Measurements from ENCODE around the gene RAD23B.

Gene RAD23B

DNA sequence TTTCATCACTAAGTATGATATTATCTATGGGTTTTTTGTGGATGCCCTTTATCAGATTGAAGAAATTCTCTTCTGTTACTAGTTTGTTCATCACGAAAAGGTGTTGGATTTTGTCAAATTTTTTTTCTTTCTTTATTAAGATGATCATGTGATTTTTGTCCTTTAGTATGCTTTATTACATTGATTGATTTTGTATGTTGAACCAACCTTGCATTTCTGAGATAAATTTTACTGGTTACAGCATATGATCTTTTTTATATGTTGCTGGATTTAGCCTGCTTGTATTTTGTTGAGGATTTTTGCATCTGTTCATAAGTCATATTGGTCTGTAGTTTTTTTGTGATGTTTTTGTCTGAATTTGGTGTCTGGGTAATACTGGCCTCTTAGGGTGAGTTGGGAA is 42.8 kb downstream of the RAD23B start:
- in situ Hi-C loops (cut with MboI; ENCODE audit: low pct_unique_long_range_greater_than_20kb, low sequenced_read_pairs): no loop called here
- no peak for DNase-seq

DNA sequence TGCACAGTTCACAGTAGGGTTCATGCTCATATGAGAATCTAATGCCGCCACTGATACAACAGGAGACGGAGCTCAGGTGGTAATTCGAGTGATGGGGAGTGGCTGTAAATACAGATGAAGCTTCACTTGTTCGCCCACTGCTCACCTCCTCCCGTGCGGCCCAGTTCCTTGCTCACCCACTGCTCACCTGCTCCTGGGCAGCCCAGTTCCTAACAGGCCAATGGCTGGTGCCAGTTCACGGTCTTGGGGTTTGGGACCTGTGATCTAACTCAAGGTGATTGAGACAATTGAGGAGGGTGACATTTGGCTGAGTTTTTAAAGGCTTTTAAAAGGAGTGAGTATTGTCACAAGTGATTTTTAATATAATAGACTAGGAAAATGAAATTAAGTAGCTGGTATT is 45.4 kb downstream of the RAD23B start:
- in situ Hi-C loops (cut with MboI; ENCODE audit: low pct_unique_long_range_greater_than_20kb, low sequenced_read_pairs): no loop called here

DNA sequence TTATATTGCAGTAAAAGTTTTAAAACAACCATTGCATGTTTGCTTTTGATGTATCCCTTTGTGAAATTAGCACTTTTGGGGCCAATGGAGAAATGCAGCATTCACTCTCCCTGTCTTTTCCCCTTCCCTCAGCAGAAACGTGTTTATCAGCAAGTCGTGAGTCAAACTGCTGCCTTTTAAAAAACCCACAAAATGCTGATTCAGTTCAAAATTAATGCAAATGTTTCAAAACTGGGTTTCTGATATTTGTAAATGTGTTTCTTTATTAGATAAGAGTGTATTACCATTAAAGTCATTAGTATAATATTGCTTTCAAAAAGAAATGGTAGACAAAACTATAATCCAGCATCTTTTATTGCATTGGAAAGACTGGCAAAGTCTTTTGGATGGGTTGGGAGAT is 47.3 kb downstream of the RAD23B start:
- in situ Hi-C loops (cut with MboI; ENCODE audit: low pct_unique_long_range_greater_than_20kb, low sequenced_read_pairs): no loop called here
- DNase-seq: no peak

More for the DNA sequence above, 45.4 kb downstream of the RAD23B start:
- DNase-seq: no peak

DNA sequence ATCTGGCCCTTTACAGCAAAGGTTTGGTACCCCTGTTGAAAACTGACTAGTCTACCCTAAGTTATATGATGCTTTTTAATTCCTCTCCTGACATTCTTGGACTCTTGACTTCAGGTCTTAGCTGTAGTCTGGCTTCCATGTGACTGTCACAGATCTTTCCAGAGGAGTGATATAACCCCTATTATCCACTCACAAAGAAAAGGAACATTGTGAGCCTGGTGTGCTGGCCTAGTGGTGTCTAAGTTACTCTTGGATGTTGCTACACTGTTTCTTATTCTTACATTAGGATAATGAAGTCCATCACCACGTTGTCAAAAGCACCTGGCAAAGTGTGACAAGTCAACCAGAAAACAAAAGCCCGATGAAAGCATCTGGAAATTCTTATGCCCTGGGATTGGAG is 49.8 kb downstream of the RAD23B start:
- DNase-seq: no peak
- in situ Hi-C loops (cut with MboI; ENCODE audit: low pct_unique_long_range_greater_than_20kb, low sequenced_read_pairs): no loop called here

DNA sequence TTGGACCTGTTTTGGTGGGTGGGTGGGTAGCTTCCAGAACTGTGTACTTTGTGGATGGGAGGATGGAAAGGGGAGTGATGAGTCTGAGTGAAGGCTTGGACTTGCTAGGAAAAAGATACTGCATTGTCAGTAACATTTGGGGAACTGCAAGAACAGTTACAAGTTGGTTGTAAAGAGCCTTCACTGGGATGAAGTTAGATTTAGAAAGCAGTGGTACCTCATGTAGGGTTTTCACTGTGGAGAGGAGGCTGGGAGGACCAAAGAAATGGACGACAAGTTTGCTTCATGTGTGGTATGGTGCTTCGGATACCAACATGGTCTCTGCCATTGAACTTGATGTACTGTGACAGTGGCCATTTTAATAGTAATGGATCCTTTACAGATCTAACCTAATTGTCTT is 50.3 kb downstream of the RAD23B start:
- in situ Hi-C loops (cut with MboI; ENCODE audit: low pct_unique_long_range_greater_than_20kb, low sequenced_read_pairs): no loop called here
- DNase-seq: no peak

DNA sequence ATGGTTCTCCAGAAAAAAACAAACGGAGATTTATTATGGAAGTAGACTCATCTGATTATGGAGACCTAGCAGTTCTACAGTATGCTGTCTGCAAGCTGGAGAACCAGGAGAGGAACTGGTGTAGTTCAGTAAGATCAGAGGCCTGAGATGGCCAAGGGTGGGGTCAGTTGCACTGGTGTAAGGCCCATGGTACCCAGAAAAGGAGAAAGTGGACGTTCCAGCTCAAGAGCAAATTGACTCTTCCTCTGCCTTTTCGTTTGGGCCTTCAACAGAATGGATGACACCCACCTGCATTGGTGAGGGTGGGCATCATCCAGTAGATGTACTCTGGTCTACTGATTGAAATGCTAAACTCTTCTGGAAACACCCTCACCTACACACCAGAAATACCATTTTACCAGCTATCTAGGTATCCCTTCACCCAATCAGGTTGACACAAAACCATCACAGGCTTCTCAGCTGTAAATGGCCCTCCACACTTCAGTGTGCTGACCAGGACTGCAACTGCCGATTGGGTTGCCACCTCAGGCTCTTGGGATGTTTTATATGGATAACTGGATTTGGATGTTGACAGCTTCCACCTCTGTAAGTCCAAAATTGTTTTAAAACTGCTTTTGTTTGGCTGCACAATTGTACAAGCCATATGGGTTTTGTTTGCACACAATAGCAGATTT is 51.2 kb downstream of the RAD23B start:
- no peak for DNase-seq
- in situ Hi-C loops (cut with MboI; ENCODE audit: low pct_unique_long_range_greater_than_20kb, low sequenced_read_pairs): no loop called here

DNA sequence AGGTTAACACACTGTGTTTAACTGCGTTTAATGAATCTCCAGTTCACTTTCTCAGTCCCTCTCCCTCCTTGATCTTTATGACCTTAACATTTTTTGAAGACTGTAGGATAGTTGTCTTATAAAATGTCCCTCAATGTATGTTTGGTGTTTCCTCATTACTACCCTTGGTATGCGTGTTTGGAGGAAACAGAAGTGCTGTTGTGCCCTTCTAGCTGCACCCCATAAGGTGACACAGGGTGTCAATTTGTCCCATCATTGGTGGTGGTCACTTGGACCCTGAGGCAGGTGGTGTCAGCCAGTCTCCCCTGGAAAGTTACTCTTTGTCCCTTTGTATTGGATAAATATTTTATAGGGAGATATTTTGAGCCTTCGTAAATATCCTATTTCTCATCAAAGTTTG is 52.3 kb downstream of the RAD23B start:
- DNase-seq: no peak
- in situ Hi-C loops (cut with MboI; ENCODE audit: low pct_unique_long_range_greater_than_20kb, low sequenced_read_pairs): no loop called here

DNA sequence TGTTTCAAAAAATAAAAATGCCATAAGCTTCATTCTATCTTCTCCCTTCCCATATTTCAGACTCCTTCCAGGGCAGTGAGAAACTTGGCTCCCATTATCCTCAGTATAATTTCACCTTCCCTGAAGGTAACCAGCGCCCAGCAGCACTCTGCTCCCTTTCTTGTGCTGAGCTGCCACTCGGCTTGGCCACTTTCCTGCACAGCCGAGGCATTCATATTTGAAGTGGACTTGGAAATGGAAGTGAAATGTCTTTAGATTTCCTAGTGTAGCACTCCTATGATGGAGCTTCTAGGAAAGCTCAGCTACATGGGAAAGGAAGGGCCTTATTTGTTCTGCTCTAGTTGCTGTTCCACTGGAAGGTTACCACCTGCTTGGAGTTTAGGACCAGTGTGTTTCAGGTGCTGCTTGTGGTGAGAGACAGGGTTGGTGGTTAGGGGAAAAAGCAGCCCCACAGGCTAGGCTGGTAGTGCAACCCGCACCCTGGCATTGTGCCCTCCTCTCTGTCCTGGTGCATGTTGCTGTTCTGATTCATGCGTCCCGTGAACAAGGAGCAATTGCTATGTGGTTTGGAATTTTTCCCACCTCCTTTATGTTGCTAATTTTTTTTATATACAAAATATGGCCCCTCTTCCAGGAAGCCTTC is 53.8 kb downstream of the RAD23B start:
- in situ Hi-C loops (cut with MboI; ENCODE audit: low pct_unique_long_range_greater_than_20kb, low sequenced_read_pairs): no loop called here
- no peak for DNase-seq

DNA sequence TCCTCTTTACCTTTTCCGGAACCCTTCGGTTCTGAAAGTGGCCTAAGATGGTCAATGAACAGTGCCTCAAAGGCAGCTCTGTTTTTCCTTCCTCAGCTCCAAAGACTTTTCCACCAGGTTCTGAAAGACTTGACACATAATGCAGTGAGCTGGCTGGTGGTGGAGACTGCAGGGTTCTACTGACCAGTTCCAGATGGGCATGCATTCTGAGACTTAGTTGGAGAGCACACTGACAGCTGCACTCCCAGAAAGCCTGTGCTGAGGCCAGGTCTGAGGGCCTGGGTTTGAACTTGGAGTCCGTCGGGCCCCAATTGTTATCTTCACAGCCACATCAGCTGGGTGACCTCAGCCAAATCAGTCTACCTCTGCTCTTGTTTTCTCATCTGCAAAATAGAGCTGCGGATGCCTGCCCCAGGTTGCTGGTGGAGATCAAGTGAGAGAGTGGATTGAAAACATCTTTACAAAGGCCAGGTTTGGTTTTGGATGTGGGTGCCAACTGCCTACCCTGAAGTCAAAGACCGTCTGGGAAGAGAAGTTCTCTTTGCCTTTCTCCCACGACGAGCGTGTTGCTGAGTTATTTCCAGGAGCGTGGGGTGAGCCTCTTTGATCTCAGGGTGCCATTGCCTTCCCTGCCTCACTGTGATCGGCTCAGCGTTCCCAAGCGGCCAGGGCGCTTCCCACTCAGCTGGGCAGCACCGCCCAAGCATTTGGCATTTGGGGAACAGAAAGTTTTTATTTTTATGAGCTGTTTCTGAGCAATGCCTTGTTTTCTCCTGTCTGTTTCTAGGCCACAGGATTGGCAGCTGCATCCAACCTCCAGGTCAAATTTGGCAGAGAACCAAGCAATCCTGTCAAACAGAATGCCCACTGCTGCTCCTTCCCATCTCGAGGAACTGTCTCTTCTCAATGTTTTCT is 54.9 kb downstream of the RAD23B start:
- DNase-seq: no peak
- in situ Hi-C loops (cut with MboI; ENCODE audit: low pct_unique_long_range_greater_than_20kb, low sequenced_read_pairs): no loop called here

DNA sequence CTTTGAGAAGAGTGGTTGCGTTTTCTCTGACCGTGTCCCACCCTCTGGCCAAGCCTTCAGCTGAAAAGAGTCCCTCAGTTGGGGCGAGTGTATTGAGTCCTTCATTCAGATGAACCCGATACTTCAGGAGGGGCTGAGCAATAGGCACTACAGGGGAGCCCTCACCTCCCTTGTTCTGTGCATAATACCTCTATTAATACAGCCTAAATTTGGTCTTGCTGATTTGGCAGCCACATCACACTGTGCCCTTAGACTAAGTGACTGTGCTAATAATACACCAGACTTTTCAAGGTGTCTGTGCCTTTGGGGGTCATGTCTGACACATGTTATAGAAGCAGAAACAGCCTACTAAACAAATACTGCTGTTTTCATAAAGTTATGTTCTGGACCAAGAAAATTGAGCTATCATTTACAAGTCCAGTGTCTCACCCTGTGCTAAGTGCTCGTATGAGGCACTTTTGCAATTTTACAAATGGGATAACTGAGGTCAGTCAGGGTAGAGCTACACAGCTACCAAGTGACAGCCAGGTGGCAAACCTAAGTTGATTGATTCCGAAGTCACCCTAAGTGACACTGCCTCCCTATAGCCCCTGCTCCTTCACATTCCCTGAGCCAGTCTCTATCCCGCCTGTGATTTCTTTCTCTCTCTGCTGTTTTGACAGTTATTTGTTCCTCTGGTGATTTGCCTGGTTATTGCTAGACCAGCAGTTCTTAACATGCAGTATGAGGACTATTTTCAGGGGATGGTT is 56.0 kb downstream of the RAD23B start:
- in situ Hi-C loops (cut with MboI; ENCODE audit: low pct_unique_long_range_greater_than_20kb, low sequenced_read_pairs): no loop called here
- no peak for DNase-seq

DNA sequence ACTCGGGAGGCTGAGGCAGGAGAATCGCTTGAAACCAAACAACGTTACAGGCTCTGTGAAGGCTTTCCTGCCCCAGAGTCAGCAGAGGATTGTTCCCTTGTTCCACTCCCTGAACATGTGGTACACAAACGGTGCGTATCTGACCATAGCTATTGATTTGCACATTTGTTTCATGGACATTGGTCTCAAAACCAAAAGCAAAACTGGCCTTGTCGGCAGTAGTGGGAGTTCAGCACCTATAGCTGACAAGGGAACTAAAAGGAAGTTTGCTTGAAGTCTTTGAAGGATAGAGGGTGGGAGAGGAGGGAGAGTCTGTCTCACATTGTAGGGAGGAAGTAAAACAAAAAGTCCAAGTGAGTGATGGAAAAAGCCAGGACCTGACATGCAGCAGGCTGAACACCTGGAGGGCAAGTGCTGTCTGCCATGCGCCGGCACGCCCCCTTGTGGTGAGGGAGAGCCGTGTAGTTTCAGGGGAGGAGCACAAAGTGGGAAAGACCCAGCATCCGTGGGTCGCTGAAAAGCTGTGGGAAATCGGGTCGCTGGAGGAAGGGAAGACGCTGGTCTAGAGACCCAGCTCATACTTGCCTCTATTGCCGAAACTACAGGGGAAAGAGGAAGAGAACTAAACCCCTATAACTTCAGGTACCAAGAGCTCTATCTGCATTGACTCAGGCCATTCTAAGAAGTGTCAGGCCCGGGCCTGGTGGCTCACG is 58.0 kb downstream of the RAD23B start:
- DNase-seq: peak; percentile 64
- in situ Hi-C loops (cut with MboI; ENCODE audit: low pct_unique_long_range_greater_than_20kb, low sequenced_read_pairs): no loop called here

DNA sequence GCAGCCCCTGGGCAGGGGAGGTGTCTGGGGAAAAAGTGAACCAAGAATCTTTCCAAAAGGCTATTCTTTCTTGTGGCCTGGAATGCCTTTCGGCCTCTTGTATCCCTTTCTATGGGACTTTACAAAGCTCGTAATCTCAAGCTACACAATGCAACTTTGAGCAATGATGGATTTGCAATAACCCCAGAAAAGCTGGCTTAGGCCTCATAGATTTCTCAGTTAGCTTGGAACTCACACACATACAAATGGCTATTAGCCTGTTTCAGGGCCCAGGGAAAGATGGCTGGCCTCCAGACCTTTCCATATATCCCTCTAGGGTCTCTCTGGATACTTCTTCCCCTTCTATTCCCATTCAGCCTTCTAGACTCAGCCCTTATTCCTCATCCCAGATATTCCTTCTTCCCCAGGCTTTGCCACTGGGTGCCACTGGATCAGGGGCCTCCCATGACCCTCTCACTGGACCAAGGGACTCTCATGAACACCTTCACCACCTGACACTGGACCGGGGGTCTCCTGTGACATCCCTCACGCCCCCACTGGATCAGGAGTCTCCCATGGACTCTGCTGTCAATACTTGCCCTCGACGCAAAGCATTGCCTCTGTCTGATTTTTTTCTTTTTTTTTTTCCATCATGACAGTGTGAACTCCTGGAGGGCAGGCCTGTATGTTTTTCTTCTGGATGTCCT is 59.5 kb downstream of the RAD23B start:
- in situ Hi-C loops (cut with MboI; ENCODE audit: low pct_unique_long_range_greater_than_20kb, low sequenced_read_pairs): no loop called here
- no peak for DNase-seq

DNA sequence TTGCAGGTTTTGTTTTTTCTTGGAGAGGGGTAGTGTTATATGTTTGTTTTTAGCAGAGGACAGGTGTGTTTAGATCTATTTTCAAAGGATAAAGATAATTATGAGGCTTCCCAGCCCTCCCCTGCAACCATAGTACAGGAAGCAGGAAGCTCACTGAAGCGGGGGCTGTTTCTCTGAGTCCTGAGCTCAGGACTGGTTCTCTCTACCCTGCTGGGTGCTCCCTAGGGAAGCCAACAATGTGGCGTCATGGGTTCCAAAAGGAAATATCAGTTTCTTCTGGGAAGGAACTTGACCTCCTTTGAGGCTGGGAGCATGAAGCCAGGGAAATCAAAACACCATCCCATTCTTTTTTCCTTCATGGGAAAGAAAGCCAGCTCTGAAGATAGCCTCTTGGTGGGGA is 62.2 kb downstream of the RAD23B start:
- in situ Hi-C loops (cut with MboI; ENCODE audit: low pct_unique_long_range_greater_than_20kb, low sequenced_read_pairs): no loop called here
- DNase-seq: no peak

DNA sequence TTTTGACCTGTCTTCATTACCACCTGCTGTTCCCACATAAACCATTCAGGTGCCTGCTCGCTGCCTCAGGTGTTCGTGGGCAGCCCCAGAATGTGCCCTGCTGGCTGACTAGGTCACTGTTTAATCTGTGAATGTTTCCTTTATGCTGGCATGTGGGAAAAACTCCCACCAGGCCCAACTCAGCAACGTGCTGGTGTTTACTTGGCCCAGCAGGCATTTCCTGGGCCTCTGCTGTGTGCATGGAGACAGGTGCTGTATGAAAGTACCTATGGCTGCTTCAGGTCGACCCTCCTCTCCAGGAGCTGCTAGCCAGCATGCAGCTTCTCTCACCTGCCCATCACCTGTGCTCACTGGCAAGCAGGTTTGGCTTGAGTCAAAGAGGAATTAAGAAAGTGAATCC is 65.8 kb downstream of the RAD23B start:
- no peak for DNase-seq
- in situ Hi-C loops (cut with MboI; ENCODE audit: low pct_unique_long_range_greater_than_20kb, low sequenced_read_pairs): no loop called here

DNA sequence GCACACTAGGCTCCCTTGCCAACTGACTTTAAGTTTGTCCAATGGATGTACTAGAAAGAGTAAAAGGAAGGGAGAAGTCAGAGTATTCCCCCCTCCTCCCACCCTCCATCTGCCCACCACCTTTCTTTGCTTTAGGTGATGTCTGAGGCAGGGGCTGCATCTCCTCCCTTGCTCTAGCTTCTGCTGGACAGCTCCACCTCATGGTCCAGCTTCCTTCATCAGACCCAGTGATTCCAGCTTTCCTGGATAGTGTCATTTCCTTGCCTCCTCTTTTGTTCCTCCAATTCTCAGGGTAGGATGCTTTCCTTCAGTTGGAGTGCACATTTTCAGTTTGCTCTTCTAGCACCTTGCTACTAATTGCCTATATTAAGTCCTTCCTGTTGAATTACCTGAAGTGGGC is 67.4 kb downstream of the RAD23B start:
- DNase-seq: no peak
- in situ Hi-C loops (cut with MboI; ENCODE audit: low pct_unique_long_range_greater_than_20kb, low sequenced_read_pairs): no loop called here

DNA sequence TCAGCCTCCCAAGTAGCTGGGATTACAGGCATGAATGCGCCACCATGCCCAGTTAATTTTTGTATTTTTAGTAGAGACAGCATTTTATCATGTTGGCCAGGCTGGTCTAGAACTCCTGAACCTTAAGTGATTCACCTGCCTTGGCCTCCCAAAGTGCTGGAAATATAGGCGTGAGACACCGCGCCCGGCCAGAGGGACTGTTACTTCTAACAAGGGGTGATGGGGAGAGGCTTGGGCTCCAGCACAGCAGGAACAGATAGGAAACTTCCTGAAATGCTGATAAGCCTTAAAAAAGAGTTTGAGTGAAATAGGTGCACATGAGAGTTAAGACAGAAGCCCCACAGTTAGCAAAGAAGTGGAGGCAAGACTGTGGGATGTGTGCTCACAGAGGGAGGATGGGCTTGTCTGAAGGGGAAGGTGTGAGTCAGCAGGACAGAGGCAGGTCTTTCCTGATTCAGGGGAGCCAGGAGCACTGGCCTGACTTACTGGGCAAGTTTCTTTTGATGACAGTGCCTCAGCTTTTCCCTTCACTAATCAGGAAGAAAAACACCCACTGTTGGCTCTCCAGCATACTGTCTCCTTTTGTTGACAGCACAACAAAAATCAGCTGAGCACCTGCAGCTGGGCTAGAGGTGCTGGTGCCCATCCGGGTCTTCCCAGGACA is 68.4 kb downstream of the RAD23B start:
- in situ Hi-C loops (cut with MboI; ENCODE audit: low pct_unique_long_range_greater_than_20kb, low sequenced_read_pairs): no loop called here
- no peak for DNase-seq

DNA sequence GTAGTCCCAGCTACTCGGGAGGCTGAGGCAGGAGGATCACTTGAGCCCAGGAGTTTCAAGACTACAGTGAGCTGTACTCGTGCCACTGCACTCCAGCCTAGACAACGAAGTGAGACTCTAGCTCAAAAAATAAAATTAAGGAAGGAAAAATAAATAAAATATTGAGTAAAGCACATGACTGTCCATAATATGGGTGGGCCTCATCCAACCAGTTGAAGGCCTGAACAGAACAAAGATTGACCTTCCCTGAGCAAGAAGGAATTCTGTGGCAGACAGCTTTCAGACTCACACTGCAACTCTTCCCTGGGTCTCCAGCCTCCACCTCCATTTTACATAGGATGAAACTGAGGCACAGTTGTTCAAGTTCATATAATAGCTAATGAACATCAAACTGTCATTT is 72.3 kb downstream of the RAD23B start:
- DNase-seq: no peak
- in situ Hi-C loops (cut with MboI; ENCODE audit: low pct_unique_long_range_greater_than_20kb, low sequenced_read_pairs): no loop called here

DNA sequence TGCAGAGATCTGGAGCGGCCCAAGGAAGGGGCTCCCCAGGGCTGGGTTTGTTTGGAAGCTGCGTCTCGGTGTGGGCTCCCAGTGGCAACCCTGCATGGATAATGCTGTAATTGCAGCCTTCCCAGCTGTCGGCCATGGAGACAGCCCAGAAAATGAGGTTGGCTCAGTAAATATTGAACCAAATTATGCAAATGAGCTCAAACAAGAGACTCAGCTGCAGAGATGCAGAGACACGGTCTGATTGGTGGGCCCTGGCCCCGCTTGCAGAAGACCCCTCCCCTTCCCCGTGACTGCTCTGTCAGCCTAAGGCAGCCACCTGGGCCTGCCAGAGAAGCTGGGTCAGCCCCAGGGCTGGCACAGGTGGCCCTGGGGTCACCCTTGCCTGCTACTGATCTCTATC is 75.9 kb downstream of the RAD23B start:
- in situ Hi-C loops (cut with MboI; ENCODE audit: low pct_unique_long_range_greater_than_20kb, low sequenced_read_pairs): no loop called here
- no peak for DNase-seq

Measured in KBM-7 (cell line).